Measurements from ENCODE around the gene UCHL1.

GRCh38 chr4:41285202-41285863, 28.6 kb downstream of the UCHL1 start:
- TF ChIP-seq CTCF (IDR thresholded peaks at IDR 0.05) (no peak), CBX8 (IDR thresholded peaks at IDR 0.05) (no peak), POLR2A (IDR thresholded peaks at IDR 0.05; ENCODE audit: low read length) (no peak), REST (IDR thresholded peaks at IDR 0.05) (no peak), CEBPB (IDR thresholded peaks at IDR 0.05) (no peak), USF2 (IDR thresholded peaks at IDR 0.05) (no peak)
